Measurements from ENCODE around the gene HTR3E. TPM values are rescaled to one million over a fixed set of nuclear protein-coding genes. Genes with fewer than 3 reads are reported as not detected.
A peak's percentile ranks its signal among the peaks of the same experiment; 100 is the strongest.

HTR3E gene
- polyA plus RNA-seq, 3 donors: not detected

DNA sequence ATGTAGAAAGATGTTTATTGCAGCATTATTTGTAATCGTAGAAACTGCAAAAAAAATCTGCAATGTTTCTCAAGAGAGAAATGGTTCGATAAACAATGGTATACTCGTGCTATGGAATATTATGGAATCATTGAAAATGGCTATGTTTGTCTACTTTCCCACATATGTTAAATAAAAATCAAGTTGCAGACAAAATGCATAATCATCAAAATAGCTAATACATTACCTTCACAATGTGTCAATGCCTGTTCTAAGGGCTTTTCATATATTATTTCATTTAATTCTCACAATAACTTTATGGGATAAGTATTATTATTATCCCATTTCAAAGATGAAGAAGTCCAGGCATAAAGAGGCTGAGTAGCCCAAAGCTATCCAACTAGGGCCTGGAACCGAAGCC lies 36.1 kb downstream of the HTR3E start:
- TF ChIP-seq, protein P1, sequence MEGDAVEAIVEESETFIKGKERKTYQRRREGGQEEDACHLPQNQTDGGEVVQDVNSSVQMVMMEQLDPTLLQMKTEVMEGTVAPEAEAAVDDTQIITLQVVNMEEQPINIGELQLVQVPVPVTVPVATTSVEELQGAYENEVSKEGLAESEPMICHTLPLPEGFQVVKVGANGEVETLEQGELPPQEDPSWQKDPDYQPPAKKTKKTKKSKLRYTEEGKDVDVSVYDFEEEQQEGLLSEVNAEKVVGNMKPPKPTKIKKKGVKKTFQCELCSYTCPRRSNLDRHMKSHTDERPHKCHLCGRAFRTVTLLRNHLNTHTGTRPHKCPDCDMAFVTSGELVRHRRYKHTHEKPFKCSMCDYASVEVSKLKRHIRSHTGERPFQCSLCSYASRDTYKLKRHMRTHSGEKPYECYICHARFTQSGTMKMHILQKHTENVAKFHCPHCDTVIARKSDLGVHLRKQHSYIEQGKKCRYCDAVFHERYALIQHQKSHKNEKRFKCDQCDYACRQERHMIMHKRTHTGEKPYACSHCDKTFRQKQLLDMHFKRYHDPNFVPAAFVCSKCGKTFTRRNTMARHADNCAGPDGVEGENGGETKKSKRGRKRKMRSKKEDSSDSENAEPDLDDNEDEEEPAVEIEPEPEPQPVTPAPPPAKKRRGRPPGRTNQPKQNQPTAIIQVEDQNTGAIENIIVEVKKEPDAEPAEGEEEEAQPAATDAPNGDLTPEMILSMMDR (IDR thresholded peaks at IDR 0.05): no peak

DNA sequence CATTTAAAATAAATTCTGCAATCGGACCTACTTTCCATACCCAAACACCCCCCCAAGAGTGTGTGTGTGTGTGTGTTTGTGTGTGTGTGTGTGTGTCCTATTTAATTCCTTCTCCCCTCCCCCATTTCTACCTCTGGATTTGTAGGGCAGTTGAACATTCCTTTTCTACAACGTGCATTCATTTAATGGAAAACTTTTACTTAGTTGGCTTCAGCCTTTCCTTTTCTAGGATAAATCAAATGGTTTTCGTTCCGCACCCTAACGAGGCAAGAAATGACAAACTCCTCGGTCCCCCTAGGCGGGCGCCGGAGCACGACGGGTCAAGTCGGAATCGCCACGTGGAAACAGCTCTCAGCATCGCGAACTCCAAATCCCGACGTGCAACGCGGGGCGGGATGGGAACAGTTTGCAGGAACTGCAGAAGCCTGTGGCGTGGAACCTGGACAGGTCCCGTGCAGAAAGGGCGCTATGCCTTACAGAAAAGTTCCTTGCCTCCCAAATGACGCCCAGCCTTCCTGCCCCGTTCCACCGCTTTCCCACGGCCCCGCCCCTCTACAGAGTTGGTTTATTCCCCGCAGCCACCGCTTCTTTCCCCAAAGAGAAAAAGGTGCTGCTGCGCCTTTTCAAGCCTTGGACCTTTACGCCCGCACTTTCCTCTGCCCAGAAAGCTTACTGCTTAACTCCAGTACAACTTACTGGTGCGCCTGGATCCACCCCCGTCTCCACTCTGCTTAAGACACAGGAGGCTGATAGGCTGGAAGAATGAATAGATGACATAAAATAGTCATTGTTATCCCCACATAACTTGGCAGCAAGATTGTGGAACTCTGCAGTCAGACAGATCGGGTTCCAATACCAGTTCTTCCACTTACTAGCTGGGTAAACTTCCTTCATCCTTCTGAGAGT lies 37.2 kb downstream of the HTR3E start:
- Histone ChIP-seq H4K20me1 (ENCODE audit: insufficient read depth, low read length) (peaks cover 14% of the 10 kb centered on the region), H3K9me3 (replicated peaks in 1 of 2; ENCODE audit: control insufficient read depth in 1 of 2, insufficient read depth in 1 of 2, low read length in 2 of 2) (no peaks in the 10 kb centered on the region), H3K4me1 (ENCODE audit: control insufficient read depth in 1 of 2, insufficient read depth in 2 of 2, low read length in 2 of 2) (peaks cover 18 to 33% of the 10 kb centered on the region in 2 donors), H3K36me3 (replicated peaks in 1 of 2; ENCODE audit: control insufficient read depth in 1 of 2, insufficient read depth in 2 of 2, low read length in 2 of 2) (peaks cover 6 to 10% of the 10 kb centered on the region in 2 donors), H2AFZ (ENCODE audit: insufficient read depth, low read depth, low read length, poor library complexity, severe bottlenecking) (peak overlapping the region; percentile 94), H3K4me2 (replicated peaks; ENCODE audit: extremely low read depth, low read length, poor library complexity, severe bottlenecking) (peak overlapping the region; percentile 98), H3K79me2 (ENCODE audit: insufficient read depth, low read length) (peaks cover 39% of the 10 kb centered on the region), H3K9ac (ENCODE audit: insufficient read depth, low read length, poor library complexity, severe bottlenecking) (peak overlapping the region; percentile 86), H3K27me3 (ENCODE audit: control insufficient read depth in 2 of 2, insufficient read depth in 2 of 2, low read length in 2 of 2) (no peaks in the 10 kb centered on the region), H3K4me3 (replicated peaks in 1 of 3; ENCODE audit: low read depth in 2 of 3, low read length in 3 of 3) (peak overlapping the region; percentile 68 to 96 (median 91)), H3K27ac (ENCODE audit: low read depth in 1 of 2, low read length in 2 of 2) (peak overlapping the region in 1 of 2 donors; percentile 91)
- H3K27me3 Mint-ChIP-seq (ENCODE audit: low read depth in 3 of 3): peaks cover 0 to 4% (median 0%) of the 10 kb centered on the region in 3 donors
- WGBS (ENCODE audit: insufficient coverage): 0% methylated on average over 28 of the region's 37 CpGs
- H3K9me3 Mint-ChIP-seq: no peaks in the 10 kb centered on the region
- peak; percentile 51 to 57 (median 56) for DNase-seq
- H3K27ac Mint-ChIP-seq: peak overlapping the region; percentile 81 to 92 (median 88)
- intact Hi-C loops (cut with micrococcal nuclease): loop anchor here (2.0 to 10.0 kb wide), 5 partner anchors 23 to 239 kb away; partner anchors contain the start of genes ABCC5 (in 1 of the 2), ABCF3 (in 1 of the 2) and AP2M1 (in 1 of the 2)
- TF ChIP-seq, protein P1 (IDR thresholded peaks at IDR 0.05): no peak
- H3K4me1 Mint-ChIP-seq: peaks cover 30% of the 10 kb centered on the region
- peak overlapping the region; percentile 94 to 97 for H3K4me3 Mint-ChIP-seq
- H3K36me3 Mint-ChIP-seq: peaks cover 9 to 16% of the 10 kb centered on the region in 2 donors

More for the DNA sequence above, 36.1 kb downstream of the HTR3E start:
- Histone ChIP-seq H2AFZ (ENCODE audit: insufficient read depth, low read depth, low read length, poor library complexity, severe bottlenecking) (no peak overlapping the region), H3K27ac (ENCODE audit: low read depth in 1 of 2, low read length in 2 of 2) (no peak overlapping the region), H3K36me3 (replicated peaks in 1 of 2; ENCODE audit: control insufficient read depth in 1 of 2, insufficient read depth in 2 of 2, low read length in 2 of 2) (peaks cover 5 to 8% of the 10 kb centered on the region in 2 donors), H4K20me1 (ENCODE audit: insufficient read depth, low read length) (peaks cover 12% of the 10 kb centered on the region), H3K4me2 (replicated peaks; ENCODE audit: extremely low read depth, low read length, poor library complexity, severe bottlenecking) (no peak overlapping the region), H3K4me1 (ENCODE audit: control insufficient read depth in 1 of 2, insufficient read depth in 2 of 2, low read length in 2 of 2) (peaks cover 18 to 33% of the 10 kb centered on the region in 2 donors), H3K9ac (ENCODE audit: insufficient read depth, low read length, poor library complexity, severe bottlenecking) (no peak overlapping the region), H3K27me3 (ENCODE audit: control insufficient read depth in 2 of 2, insufficient read depth in 2 of 2, low read length in 2 of 2) (no peaks in the 10 kb centered on the region), H3K79me2 (ENCODE audit: insufficient read depth, low read length) (peaks cover 29% of the 10 kb centered on the region), H3K9me3 (replicated peaks in 1 of 2; ENCODE audit: control insufficient read depth in 1 of 2, insufficient read depth in 1 of 2, low read length in 2 of 2) (no peaks in the 10 kb centered on the region), H3K4me3 (replicated peaks in 1 of 3; ENCODE audit: low read depth in 2 of 3, low read length in 3 of 3) (no peak overlapping the region)
- H3K27ac Mint-ChIP-seq: no peak overlapping the region
- H3K36me3 Mint-ChIP-seq: peaks cover 6 to 7% of the 10 kb centered on the region in 2 donors
- peaks cover 30% of the 10 kb centered on the region for H3K4me1 Mint-ChIP-seq
- no peaks in the 10 kb centered on the region for H3K9me3 Mint-ChIP-seq
- intact Hi-C loops (cut with micrococcal nuclease): loop anchor here (5.0 to 10.0 kb wide), 4 partner anchors 39 to 238 kb away; partner anchors contain the start of genes ABCC5 (in 1 of the 2), ABCF3 (in 1 of the 2) and AP2M1 (in 1 of the 2)
- DNase-seq: no peak
- WGBS (ENCODE audit: insufficient coverage): no CpG with 5 or more reads among the region's 4 CpGs
- peaks cover 0 to 4% (median 0%) of the 10 kb centered on the region in 3 donors for H3K27me3 Mint-ChIP-seq (ENCODE audit: low read depth in 3 of 3)
- no peak overlapping the region for H3K4me3 Mint-ChIP-seq

All from CD14-positive monocyte (primary cell).